LNCaP clone FGC (cell line): Measurements from ENCODE around the gene CNRIP1.

Experiments used
- DNase-seq: peaks from one replicate; pipeline ENCODE4 v3.0.0-alpha.2; 2011; ENCODE audit warnings: low read depth
- H3K4me3 ChIP-seq: 2 replicates; pipeline ENCODE4 v1.5.1; 2011; ENCODE audit warnings: mild to moderate bottlenecking, low read depth, low read length, control low read depth
- CTCF ChIP-seq: IDR thresholded peaks from 2 replicates; pipeline ENCODE4 v1.5.1; 2012; ENCODE audit warnings: mild to moderate bottlenecking; ENCODE audit not compliant: control insufficient read depth, insufficient read depth; ENCODE audit errors: extremely low read depth

The CNRIP1 gene

GRCh38 chr2:68363721-68364120 lies 44.0 kb upstream of the CNRIP1 start:
- no peak overlapping the region for H3K4me3 ChIP-seq
- no peak for DNase-seq
- TF ChIP-seq CTCF = no peak

- DNase-seq = no peak
- no peak for TF ChIP-seq CTCF
- no peak overlapping the region for H3K4me3 ChIP-seq
Measured at GRCh38 chr2:68362749-68363148, 43.0 kb upstream of the CNRIP1 start.

GRCh38 chr2:68362069-68362468 lies 42.3 kb upstream of the CNRIP1 start:
- peak; percentile 11 for DNase-seq
- H3K4me3 ChIP-seq = no peak overlapping the region
- peak; percentile 59 for TF ChIP-seq CTCF

DNA sequence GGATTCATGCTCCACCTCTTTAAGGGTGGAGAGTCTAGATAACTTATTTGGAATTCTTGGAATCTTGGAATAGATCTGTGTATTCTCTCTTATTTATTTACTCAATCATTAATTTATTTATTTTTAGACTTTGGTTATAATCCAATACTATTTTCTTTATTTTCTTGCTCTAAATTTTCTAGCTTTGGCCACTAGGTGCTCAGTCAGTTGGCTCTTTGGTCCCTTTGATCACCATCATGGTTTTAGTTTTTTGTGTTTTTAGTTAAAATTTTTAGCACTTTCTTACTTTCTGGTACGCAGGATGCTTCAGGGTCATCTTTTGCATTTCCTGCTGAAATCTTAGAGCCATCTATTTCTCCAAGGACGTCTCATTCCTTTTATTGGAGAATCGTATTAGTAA lies 40.1 kb upstream of the CNRIP1 start:
- no peak for DNase-seq
- H3K4me3 ChIP-seq = no peak overlapping the region
- no peak for TF ChIP-seq CTCF

- TF ChIP-seq CTCF = peak; percentile 49
- H3K4me3 ChIP-seq = no peak overlapping the region
- peak; percentile 8 for DNase-seq
Measured at GRCh38 chr2:68357605-68358337, 38.0 kb upstream of the CNRIP1 start.

DNA sequence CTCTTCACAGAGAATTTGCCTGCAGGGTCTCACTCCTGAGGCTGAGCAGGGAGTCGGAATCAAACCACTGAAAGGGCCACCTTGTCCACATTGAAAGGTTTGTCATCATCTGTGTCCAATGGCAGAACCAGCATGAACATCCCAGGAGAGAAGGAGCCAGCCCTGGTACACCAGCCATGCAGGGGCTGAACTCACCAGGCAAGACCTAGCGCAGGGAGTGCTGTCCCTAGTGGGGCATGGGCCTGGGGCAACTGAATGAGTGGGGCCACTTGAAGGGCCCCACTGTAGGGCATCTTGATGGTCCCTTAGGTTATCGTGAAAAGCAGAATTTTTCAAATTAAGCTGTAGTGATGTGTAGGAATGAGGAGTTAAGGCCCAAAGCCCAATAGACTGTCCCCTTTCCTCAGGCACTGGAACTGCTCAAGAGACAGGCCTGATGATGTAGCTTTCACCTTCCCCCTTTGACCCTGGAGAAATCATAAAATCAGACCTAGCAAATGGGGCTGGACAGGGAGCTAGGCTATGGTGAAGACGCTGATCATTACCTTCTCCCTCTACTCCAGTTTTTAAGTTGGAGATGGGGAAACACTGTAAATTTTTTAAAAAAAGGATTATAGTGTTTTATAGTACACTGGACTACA lies 37.0 kb upstream of the CNRIP1 start:
- no peak overlapping the region for H3K4me3 ChIP-seq
- no peak for DNase-seq
- TF ChIP-seq CTCF = no peak
